Muscle layer of colon (tissue), 2 donors: Measurements from ENCODE around the gene ST6GALNAC4.
A peak's percentile ranks its signal among the peaks of the same experiment; 100 is the strongest.

Experiments
- H3K27ac ChIP-seq: one replicate; pipeline ENCODE4 v1.7.0; 2013; ENCODE audit warnings: low read depth, mild to moderate bottlenecking, low read length, moderate library complexity
- H3K27me3 ChIP-seq, 2 donors: one replicate each; pipeline ENCODE4 v1.7.0; 2013; ENCODE audit warnings: low read length in 2 of 2, mild to moderate bottlenecking in 2 of 2; ENCODE audit not compliant: insufficient read depth in 2 of 2, control insufficient read depth in 1 of 2
- H3K36me3 ChIP-seq: one replicate; pipeline ENCODE4 v1.7.0; 2013; ENCODE audit warnings: mild to moderate bottlenecking, low read length; ENCODE audit not compliant: insufficient read depth
- H3K4me1 ChIP-seq: one replicate; pipeline ENCODE4 v1.7.0; 2013; ENCODE audit warnings: mild to moderate bottlenecking, low read length; ENCODE audit not compliant: insufficient read depth
- H3K4me3 ChIP-seq, 2 donors: one replicate each; pipeline ENCODE4 v1.7.0; 2013; ENCODE audit warnings: low read length in 2 of 2, low read depth in 1 of 2, mild to moderate bottlenecking in 1 of 2, moderate library complexity in 1 of 2
- H3K9ac ChIP-seq: one replicate; pipeline ENCODE4 v1.7.0; 2013; ENCODE audit warnings: low read length
- H3K9me3 ChIP-seq: one replicate; pipeline ENCODE4 v1.7.0; 2013; ENCODE audit warnings: mild to moderate bottlenecking, low read length
- donor health status: abdominal sarcoma.
- donor health status: Adenocarcinoma of cecum.

ST6GALNAC4 gene

DNA sequence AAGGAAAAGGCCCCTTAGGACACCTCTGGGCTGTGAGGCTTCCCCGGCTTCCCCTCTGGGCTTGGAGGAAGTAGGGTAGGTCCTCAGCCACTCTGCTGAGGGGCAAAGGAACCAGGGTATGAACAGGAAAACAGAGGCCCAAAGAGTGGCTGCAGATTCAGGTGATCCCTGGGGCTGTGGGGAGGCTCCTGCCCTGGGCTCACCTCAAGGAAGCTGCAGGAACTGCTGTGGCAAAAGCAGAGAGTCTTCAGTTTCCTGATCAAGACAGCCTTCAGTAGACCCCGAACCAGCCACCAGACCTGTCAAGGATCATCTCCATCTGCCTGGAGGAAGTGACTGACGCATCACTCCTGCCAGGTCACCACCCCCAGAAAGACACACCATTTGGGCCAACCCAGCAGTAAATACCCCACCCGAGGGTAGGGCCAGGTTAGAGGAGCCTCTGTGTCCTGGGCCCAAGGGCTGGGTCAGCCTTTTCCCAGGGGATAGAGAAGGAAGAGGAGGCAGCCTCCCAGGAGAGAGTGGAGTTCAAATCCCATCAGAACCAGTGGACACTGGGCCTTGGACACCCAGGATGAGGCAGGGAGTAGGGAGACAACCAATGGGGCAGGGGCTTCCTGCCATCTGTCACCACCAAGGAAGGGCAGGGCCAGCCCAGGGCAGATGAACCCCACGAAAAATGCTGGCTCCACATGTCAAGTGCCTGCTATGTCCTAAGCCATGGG, 11.7 kb downstream of the ST6GALNAC4 start:
- H3K36me3 ChIP-seq: no peaks in the 10 kb centered on the region
- H3K27ac ChIP-seq: peak overlapping the region; percentile 48
- no peak overlapping the region for H3K4me3 ChIP-seq
- no peak overlapping the region for H3K9ac ChIP-seq
- no peaks in the 10 kb centered on the region for H3K9me3 ChIP-seq
- H3K27me3 ChIP-seq: no peaks in the 10 kb centered on the region
- peaks cover 31% of the 10 kb centered on the region for H3K4me1 ChIP-seq

DNA sequence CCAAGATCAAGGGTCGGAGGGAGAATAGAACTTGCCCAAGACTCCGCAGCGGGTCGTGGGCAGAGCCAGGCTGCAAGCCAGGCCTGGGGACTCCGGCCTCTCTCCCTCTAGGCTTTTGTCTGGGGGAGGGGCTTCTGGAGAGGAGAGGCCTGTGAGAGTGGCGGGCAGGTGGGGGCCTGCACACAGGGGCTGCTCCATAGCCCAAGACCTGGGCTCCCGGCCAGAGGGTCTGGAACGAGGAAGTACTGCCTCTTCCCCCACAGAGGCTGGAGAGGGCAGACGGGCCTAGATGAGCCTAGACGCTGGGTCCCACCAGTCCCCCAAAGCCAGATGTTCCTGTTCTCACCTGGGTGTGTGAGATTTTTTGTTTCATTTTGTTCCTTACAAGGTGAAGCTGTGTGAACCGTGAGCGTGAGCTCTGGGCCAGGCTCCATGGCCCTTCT, 12.3 kb downstream of the ST6GALNAC4 start:
- Histone ChIP-seq H3K27ac (peak overlapping the region; percentile 48), H3K36me3 (no peaks in the 10 kb centered on the region), H3K9ac (no peak overlapping the region), H3K27me3 (no peaks in the 10 kb centered on the region), H3K9me3 (no peaks in the 10 kb centered on the region), H3K4me3 (no peak overlapping the region), H3K4me1 (peaks cover 37% of the 10 kb centered on the region)

DNA sequence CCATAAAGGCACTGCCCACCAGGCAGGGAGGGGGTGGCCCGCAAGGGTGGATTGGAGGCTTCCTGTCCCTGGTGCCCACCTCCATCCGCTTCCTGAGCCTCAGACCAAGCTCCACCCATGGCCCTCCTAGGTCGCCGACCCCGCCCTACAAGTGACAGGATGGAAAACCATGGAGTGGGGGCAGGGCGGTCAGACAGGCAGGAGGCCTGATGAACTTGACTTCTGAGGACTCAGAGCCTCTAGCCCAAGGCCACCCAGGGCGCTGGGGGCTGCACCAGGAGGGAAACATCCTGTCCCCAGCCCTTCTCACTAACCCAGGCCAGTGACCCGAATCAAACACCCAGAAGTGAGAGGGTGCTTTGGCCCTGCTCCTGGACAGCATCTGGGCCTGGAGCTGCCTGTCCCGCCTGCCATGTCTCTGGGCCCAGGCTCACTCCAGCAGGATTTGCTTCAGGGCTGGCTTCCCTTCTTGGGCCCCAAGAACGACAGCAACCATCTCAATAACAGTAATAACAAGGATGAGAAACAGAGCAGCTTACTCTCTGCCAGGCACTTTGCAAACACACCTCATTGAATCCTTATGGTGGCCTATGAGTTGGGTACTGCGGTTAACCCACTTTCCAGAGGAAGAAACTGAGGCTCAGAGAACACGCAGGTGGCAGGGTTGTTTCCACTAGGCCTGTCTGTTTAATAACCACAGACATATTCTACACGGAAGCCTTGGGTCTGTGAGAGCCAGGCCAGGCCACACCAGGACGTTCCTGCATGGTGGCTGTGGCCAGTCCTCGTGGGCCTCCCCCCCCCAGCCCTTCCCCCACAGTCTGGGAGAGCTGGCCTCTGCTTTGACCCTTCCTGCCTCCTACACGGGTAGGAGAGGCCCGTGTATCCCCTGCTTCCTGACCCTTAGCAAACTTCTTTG, 13.0 kb downstream of the ST6GALNAC4 start:
- Histone ChIP-seq H3K4me3 (no peak overlapping the region), H3K27me3 (no peaks in the 10 kb centered on the region), H3K4me1 (peaks cover 37% of the 10 kb centered on the region), H3K9me3 (no peaks in the 10 kb centered on the region), H3K9ac (no peak overlapping the region), H3K27ac (peak overlapping the region; percentile 48), H3K36me3 (no peaks in the 10 kb centered on the region)

GRCh38 chr9:127899128-127899943, 17.5 kb downstream of the ST6GALNAC4 start, which contains the start of gene ST6GALNAC6:
TSS of gene ST6GALNAC6 (minus strand) at chr9:127899603. CDS start at chr9:127897981, 1,622 bp downstream.
- peaks cover 17% of the 10 kb centered on the region for H3K36me3 ChIP-seq
- peak within 1 kb of the TSS; percentile 85 for H3K27ac ChIP-seq
- H3K9ac ChIP-seq: peak within 1 kb of the TSS; percentile 57
- H3K4me1 ChIP-seq: peaks cover 40% of the 10 kb centered on the region
- H3K4me3 ChIP-seq: peak within 1 kb of the TSS; percentile 73 to 81
- H3K27me3 ChIP-seq: no peaks in the 10 kb centered on the region
- H3K9me3 ChIP-seq: no peaks in the 10 kb centered on the region

GRCh38 chr9:127898433-127899127, 18.3 kb downstream of the ST6GALNAC4 start:
- H3K4me1 ChIP-seq: peaks cover 32% of the 10 kb centered on the region
- H3K36me3 ChIP-seq: peaks cover 25% of the 10 kb centered on the region
- no peaks in the 10 kb centered on the region for H3K9me3 ChIP-seq
- peak overlapping the region; percentile 57 for H3K9ac ChIP-seq
- H3K27me3 ChIP-seq: no peaks in the 10 kb centered on the region
- peak overlapping the region; percentile 73 to 81 for H3K4me3 ChIP-seq
- H3K27ac ChIP-seq: peak overlapping the region; percentile 85

GRCh38 chr9:127897193-127897692, 19.6 kb downstream of the ST6GALNAC4 start:
- H3K4me3 ChIP-seq: peak overlapping the region in 1 of 2 donors; percentile 50
- peak overlapping the region; percentile 61 for H3K27ac ChIP-seq
- H3K27me3 ChIP-seq: no peaks in the 10 kb centered on the region
- peaks cover 38% of the 10 kb centered on the region for H3K36me3 ChIP-seq
- H3K9ac ChIP-seq: no peak overlapping the region
- peaks cover 5% of the 10 kb centered on the region for H3K9me3 ChIP-seq
- H3K4me1 ChIP-seq: peaks cover 29% of the 10 kb centered on the region

DNA sequence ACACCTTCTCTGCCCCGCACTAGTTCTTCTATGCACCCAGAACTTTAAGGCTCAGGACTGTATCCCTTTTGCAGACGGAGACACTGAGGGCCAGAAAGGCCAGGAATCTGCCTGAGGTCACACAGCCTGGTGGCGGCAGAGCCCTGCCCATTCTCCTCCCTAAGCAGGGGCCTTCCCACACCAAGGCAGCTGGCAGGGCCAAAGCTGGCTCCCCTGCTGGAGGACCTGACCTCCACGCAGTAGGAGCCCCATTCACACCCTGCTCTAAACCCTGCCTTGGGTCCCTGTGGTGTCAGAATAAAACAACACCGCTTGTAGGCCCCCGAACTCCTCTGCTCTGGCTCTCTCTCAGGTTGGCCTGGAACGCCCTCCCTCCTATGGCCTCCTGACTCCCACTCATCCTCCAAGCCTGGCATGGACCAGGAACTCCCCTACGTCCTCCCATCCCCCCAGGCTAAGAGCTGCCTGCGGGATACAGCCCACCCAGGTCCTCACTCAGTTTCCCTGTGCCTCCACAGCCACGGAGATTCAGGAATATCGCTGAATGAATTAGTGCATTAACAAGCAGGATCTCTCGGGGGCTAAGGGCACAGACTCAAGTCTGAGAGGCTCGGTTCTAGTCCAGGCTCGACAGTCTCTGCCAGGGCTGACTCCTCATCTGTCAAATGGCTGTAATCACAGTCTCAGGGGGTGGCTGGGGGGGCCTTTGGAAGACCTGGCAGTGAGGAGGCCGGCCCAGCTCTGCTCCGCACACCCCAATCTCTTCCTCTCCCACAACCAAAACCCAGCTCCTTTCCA, 20.2 kb downstream of the ST6GALNAC4 start:
- Histone ChIP-seq H3K36me3 (peaks cover 39% of the 10 kb centered on the region), H3K4me3 (peak overlapping the region in 1 of 2 donors; percentile 50), H3K9me3 (peaks cover 5% of the 10 kb centered on the region), H3K4me1 (peaks cover 29% of the 10 kb centered on the region), H3K9ac (no peak overlapping the region), H3K27me3 (no peaks in the 10 kb centered on the region), H3K27ac (peak overlapping the region; percentile 61)

DNA sequence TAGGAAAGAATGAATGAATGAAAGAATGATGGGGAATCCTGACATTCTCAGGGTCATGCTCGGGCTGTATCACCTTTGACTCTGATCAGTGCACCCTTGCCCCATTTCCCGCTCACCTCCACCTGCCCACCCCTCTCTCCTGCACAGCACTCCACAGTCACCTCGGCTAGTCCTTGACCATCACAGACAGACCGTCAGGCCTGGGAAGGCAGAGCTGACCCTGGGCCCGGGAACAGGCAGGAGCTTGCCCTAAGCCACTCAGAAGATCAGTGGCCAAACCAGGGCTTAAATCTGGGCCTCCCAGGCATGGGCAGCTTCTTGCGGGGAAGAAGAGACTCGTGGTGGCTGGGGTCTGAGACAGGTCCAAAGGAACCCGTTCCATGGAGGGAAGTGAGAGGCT, 21.0 kb downstream of the ST6GALNAC4 start:
- Histone ChIP-seq H3K9me3 (peaks cover 5% of the 10 kb centered on the region), H3K36me3 (peaks cover 42% of the 10 kb centered on the region), H3K27me3 (no peaks in the 10 kb centered on the region), H3K4me3 (no peak overlapping the region), H3K9ac (no peak overlapping the region), H3K4me1 (peaks cover 25% of the 10 kb centered on the region), H3K27ac (no peak overlapping the region)

GRCh38 chr9:127893392-127893791, 23.4 kb downstream of the ST6GALNAC4 start:
- no peak overlapping the region for H3K27ac ChIP-seq
- H3K9me3 ChIP-seq: peaks cover 5% of the 10 kb centered on the region
- peaks cover 53% of the 10 kb centered on the region for H3K36me3 ChIP-seq
- no peak overlapping the region for H3K9ac ChIP-seq
- H3K4me3 ChIP-seq: no peak overlapping the region
- H3K4me1 ChIP-seq: peaks cover 17% of the 10 kb centered on the region
- no peaks in the 10 kb centered on the region for H3K27me3 ChIP-seq

DNA sequence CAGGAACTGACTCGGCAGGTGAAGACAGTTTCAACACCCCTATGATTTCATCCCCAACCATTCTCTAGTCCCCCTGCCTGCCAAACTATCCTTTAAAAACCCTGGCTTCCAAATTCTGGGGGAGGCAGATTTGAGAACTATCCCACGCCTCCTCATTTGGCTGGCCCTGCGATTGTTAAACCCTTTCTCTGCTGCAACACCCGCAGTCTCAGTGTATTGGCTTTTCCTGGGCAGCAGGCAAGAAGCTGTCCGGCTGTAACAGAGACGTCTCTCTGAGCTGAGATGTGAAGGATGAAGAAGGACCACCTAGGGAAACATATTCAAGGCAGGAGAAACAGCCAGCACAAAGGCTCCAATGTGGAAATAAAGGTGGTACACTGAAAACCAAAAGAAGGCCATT, 24.0 kb downstream of the ST6GALNAC4 start:
- Histone ChIP-seq H3K9ac (no peak overlapping the region), H3K4me3 (no peak overlapping the region), H3K9me3 (peaks cover 5% of the 10 kb centered on the region), H3K4me1 (peaks cover 15% of the 10 kb centered on the region), H3K27me3 (no peaks in the 10 kb centered on the region), H3K36me3 (peaks cover 56% of the 10 kb centered on the region), H3K27ac (no peak overlapping the region)
